ENCODE results near the gene TRPT1.

Gene TRPT1

DNA sequence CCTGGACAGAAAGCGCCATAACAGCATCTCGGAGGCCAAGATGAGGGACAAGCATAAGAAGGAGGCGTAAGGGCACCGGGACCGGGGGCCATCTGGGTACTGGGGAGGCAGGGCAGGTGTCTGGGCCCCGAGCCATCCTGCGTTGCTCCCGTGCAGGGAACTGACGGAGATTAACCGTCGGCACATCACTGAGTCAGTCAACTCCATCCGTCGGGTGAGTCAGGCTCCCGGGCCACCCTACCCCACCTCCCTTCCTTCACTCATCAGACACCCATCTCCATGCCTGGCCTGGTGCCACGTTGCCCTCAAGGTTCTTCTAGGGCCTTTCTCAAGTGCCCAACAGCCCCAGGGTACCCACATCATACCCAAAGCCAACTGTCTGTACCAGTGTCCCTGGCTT lies 40.4 kb upstream of the TRPT1 start:
- Histone ChIP-seq H3K4me2 (ENCODE audit: low read length) (no peak overlapping the region), H3F3A (ENCODE audit: control insufficient read depth, insufficient read depth) (peaks cover 4% of the 10 kb centered on the region; the same call in 1 of the 2 replicates), H3K79me2 (ENCODE audit: control insufficient read depth, low read length) (peaks cover 16% of the 10 kb centered on the region), H3K27ac (ENCODE audit: low read depth, low read length) (no peak overlapping the region), H3K9me2 (replicated peaks; ENCODE audit: control insufficient read depth, low read length) (no peaks in the 10 kb centered on the region), H3K9me3 (ENCODE audit: control insufficient read depth, insufficient read depth, low read length) (no peaks in the 10 kb centered on the region), H3K36me3 (ENCODE audit: control insufficient read depth, low read length) (peaks cover 35% of the 10 kb centered on the region), H3K4me3 (ENCODE audit: low read length) (no peak overlapping the region), H4K20me1 (ENCODE audit: control insufficient read depth, insufficient read depth, low read depth, low read length) (no peaks in the 10 kb centered on the region), H3K4me1 (ENCODE audit: control insufficient read depth, low read length) (peaks cover 14% of the 10 kb centered on the region), H3K27me3 (ENCODE audit: control insufficient read depth, low read length) (no peaks in the 10 kb centered on the region)
- TF ChIP-seq EZH2phosphoT487 (IDR thresholded peaks at IDR 0.05; ENCODE audit: borderline replicate concordance, low read length) (no peak), CTCF (IDR thresholded peaks at IDR 0.05; ENCODE audit: low read depth, low read length, poor library complexity, severe bottlenecking) (no peak)

- Histone ChIP-seq H4K20me1 (ENCODE audit: control insufficient read depth, insufficient read depth, low read depth, low read length) (no peaks in the 10 kb centered on the region), H3F3A (ENCODE audit: control insufficient read depth, insufficient read depth) (peaks cover 4% of the 10 kb centered on the region; the same call in 1 of the 2 replicates), H3K4me2 (ENCODE audit: low read length) (no peak overlapping the region), H3K4me1 (ENCODE audit: control insufficient read depth, low read length) (peaks cover 14% of the 10 kb centered on the region), H3K9me3 (ENCODE audit: control insufficient read depth, insufficient read depth, low read length) (no peaks in the 10 kb centered on the region), H3K79me2 (ENCODE audit: control insufficient read depth, low read length) (peaks cover 13% of the 10 kb centered on the region), H3K36me3 (ENCODE audit: control insufficient read depth, low read length) (peaks cover 32% of the 10 kb centered on the region), H3K27me3 (ENCODE audit: control insufficient read depth, low read length) (no peaks in the 10 kb centered on the region), H3K9me2 (replicated peaks; ENCODE audit: control insufficient read depth, low read length) (no peaks in the 10 kb centered on the region), H3K4me3 (ENCODE audit: low read length) (no peak overlapping the region), H3K27ac (ENCODE audit: low read depth, low read length) (no peak overlapping the region)
- TF ChIP-seq CTCF (IDR thresholded peaks at IDR 0.05; ENCODE audit: low read depth, low read length, poor library complexity, severe bottlenecking) = no peak
- TF ChIP-seq EZH2phosphoT487 (IDR thresholded peaks at IDR 0.05; ENCODE audit: borderline replicate concordance, low read length) = no peak
Observed at GRCh38 chr11:64265176-64266160, 39.5 kb upstream of the TRPT1 start.

DNA sequence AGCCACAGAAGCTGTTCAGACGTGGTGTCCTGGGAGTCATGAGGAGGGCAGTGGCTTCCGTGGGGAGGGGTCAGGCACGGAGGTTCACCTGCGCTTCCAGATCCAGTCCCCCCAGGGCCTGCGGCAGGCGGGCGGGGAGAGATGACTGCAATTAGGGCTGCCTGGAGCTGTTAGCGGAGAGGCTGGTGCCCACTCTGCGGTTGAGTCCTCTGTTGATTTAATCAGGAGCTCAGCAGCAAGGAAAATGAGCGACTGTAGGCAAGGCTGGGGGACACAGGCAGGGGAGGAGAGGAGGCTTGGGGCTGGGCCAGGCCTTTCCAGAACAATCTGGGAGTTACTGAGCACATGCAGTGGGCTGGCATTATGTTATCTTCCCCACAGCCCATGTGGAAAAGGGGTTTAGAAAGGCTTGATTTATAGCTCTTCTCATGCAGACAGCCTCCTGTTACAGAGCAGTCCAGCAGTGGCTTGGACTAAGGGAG lies 38.4 kb upstream of the TRPT1 start:
- no peaks in the 10 kb centered on the region for H4K20me1 ChIP-seq (ENCODE audit: control insufficient read depth, insufficient read depth, low read depth, low read length)
- H3K27ac ChIP-seq (ENCODE audit: low read depth, low read length) = no peak overlapping the region
- no peak overlapping the region for H3K4me3 ChIP-seq (ENCODE audit: low read length)
- peaks cover 1% of the 10 kb centered on the region; the same call in 1 of the 2 replicates for H3F3A ChIP-seq (ENCODE audit: control insufficient read depth, insufficient read depth)
- peaks cover 14% of the 10 kb centered on the region for H3K4me1 ChIP-seq (ENCODE audit: control insufficient read depth, low read length)
- H3K79me2 ChIP-seq (ENCODE audit: control insufficient read depth, low read length) = peaks cover 10% of the 10 kb centered on the region
- no peaks in the 10 kb centered on the region for H3K9me3 ChIP-seq (ENCODE audit: control insufficient read depth, insufficient read depth, low read length)
- H3K36me3 ChIP-seq (ENCODE audit: control insufficient read depth, low read length) = peaks cover 34% of the 10 kb centered on the region
- TF ChIP-seq CTCF (IDR thresholded peaks at IDR 0.05; ENCODE audit: low read depth, low read length, poor library complexity, severe bottlenecking) (no peak), EZH2phosphoT487 (IDR thresholded peaks at IDR 0.05; ENCODE audit: borderline replicate concordance, low read length) (no peak)
- no peaks in the 10 kb centered on the region for H3K9me2 ChIP-seq (replicated peaks; ENCODE audit: control insufficient read depth, low read length)
- H3K4me2 ChIP-seq (ENCODE audit: low read length) = no peak overlapping the region
- H3K27me3 ChIP-seq (ENCODE audit: control insufficient read depth, low read length) = no peaks in the 10 kb centered on the region
